ENCODE results near the gene ZNRF3. TPM values are rescaled to one million over a fixed set of nuclear protein-coding genes. Genes with fewer than 3 reads are reported as not detected.

Gene ZNRF3
- polyA plus RNA-seq, 1 of the 3 experiments (the other 2 are of a cell fraction), result 4.2 TPM

GRCh38 chr22:28942801-28943500 lies 59.6 kb downstream of the ZNRF3 start:
- peaks cover 4 to 5% of the 10 kb centered on the region in 2 experiments; a peak in 1 of 4 replicates for H3K4me1 ChIP-seq (ENCODE audit: control insufficient read depth in 1 of 2, insufficient read depth in 2 of 2, low read depth in 1 of 2, low read length in 1 of 2)
- peaks cover 9% of the 10 kb centered on the region; the same call in 1 of the 2 replicates for H3K79me2 ChIP-seq (ENCODE audit: insufficient read depth)
- H3K4me3 ChIP-seq (ENCODE audit: low read depth in 2 of 2, low read length in 1 of 2), result no peak overlapping the region
- ChIA-PET CTCF (interaction anchor here (1.2 to 2.7 kb wide), 3 partner anchors 88 to 113 kb away, joined by 3 to 12 read pairs (median 4); no protein-coding TSS in a partner anchor), POLR2A (no interaction called here)
- 71% methylated on average over 7 of the region's 7 CpGs for WGBS (ENCODE audit: low lambda C conversion rate)
- no peak overlapping the region for H2AFZ ChIP-seq (ENCODE audit: low read depth)
- TF ChIP-seq RFX5 (IDR thresholded peaks at IDR 0.05; ENCODE audit: low read length) (no peak), PBX3 (IDR thresholded peaks at IDR 0.05) (no peak), SIN3A (IDR thresholded peaks at IDR 0.05; ENCODE audit: borderline replicate concordance, low read depth, low read length) (no peak), TCF12 (IDR thresholded peaks at IDR 0.05) (no peak), RCOR1 (IDR thresholded peaks at IDR 0.05; ENCODE audit: low read length) (no peak), YY1 (IDR thresholded peaks at IDR 0.05; ENCODE audit: low read depth) (no peak), USF2 (IDR thresholded peaks at IDR 0.05; ENCODE audit: borderline replicate concordance, low read depth, low read length) (no peak)
- H3K27me3 ChIP-seq (ENCODE audit: insufficient read depth), result no peaks in the 10 kb centered on the region
- H4K20me1 ChIP-seq (ENCODE audit: insufficient read depth), result 0 out of 2 replicates have a peak, but pooled peaks cover 7% of the 10 kb centered on the region
- no peaks in the 10 kb centered on the region for H3K9me3 ChIP-seq
- no peak overlapping the region for H3K9ac ChIP-seq
- H3K9me2 ChIP-seq, result no peaks in the 10 kb centered on the region
- no peak overlapping the region for H3K27ac ChIP-seq (ENCODE audit: low read depth in 2 of 2, low read length in 1 of 2)
- no peak for DNase-seq
- H3K36me3 ChIP-seq (replicated peaks in 1 of 2; ENCODE audit: control insufficient read depth in 1 of 2, insufficient read depth in 2 of 2, low read length in 1 of 2), result no peaks in the 10 kb centered on the region
- no peak overlapping the region for H3K4me2 ChIP-seq
- H3F3A ChIP-seq (replicated peaks; ENCODE audit: insufficient read depth), result no peaks in the 10 kb centered on the region

GRCh38 chr22:28943501-28943879 lies 60.1 kb downstream of the ZNRF3 start:
- H3K27me3 ChIP-seq (ENCODE audit: insufficient read depth), result no peaks in the 10 kb centered on the region
- peaks cover 4 to 5% of the 10 kb centered on the region in 2 experiments; a peak in 1 of 4 replicates for H3K4me1 ChIP-seq (ENCODE audit: control insufficient read depth in 1 of 2, insufficient read depth in 2 of 2, low read depth in 1 of 2, low read length in 1 of 2)
- no peak overlapping the region for H3K9ac ChIP-seq
- DNase-seq, result no peak
- H3K4me2 ChIP-seq, result no peak overlapping the region
- no peak overlapping the region for H3K4me3 ChIP-seq (ENCODE audit: low read depth in 2 of 2, low read length in 1 of 2)
- no peaks in the 10 kb centered on the region for H3K36me3 ChIP-seq (replicated peaks in 1 of 2; ENCODE audit: control insufficient read depth in 1 of 2, insufficient read depth in 2 of 2, low read length in 1 of 2)
- H3K9me2 ChIP-seq, result no peaks in the 10 kb centered on the region
- peaks cover 11% of the 10 kb centered on the region; the same call in 1 of the 2 replicates for H3K79me2 ChIP-seq (ENCODE audit: insufficient read depth)
- ChIA-PET CTCF (interaction anchor here (1.2 to 2.7 kb wide), 3 partner anchors 88 to 114 kb away, joined by 3 to 12 read pairs (median 4); no protein-coding TSS in a partner anchor), POLR2A (no interaction called here)
- 0 out of 2 replicates have a peak, but pooled peaks cover 4% of the 10 kb centered on the region for H4K20me1 ChIP-seq (ENCODE audit: insufficient read depth)
- WGBS (ENCODE audit: low lambda C conversion rate), result 95% methylated on average over 2 of the region's 2 CpGs
- H3K27ac ChIP-seq (ENCODE audit: low read depth in 2 of 2, low read length in 1 of 2), result no peak overlapping the region
- TF ChIP-seq MXI1 (IDR thresholded peaks at IDR 0.05; ENCODE audit: low read depth, low read length) (no peak), POLR2AphosphoS5 (IDR thresholded peaks at IDR 0.05; ENCODE audit: low read depth, low read length) (no peak), SIN3A (IDR thresholded peaks at IDR 0.05; ENCODE audit: borderline replicate concordance, low read depth, low read length) (no peak), TEAD4 (IDR thresholded peaks at IDR 0.05; ENCODE audit: borderline replicate concordance, insufficient read depth) (no peak), PBX3 (IDR thresholded peaks at IDR 0.05) (no peak), MAX (IDR thresholded peaks at IDR 0.05; ENCODE audit: low read depth) (no peak)
- H3F3A ChIP-seq (replicated peaks; ENCODE audit: insufficient read depth), result no peaks in the 10 kb centered on the region
- no peaks in the 10 kb centered on the region for H3K9me3 ChIP-seq
- no peak overlapping the region for H2AFZ ChIP-seq (ENCODE audit: low read depth)

Measured in SK-N-SH (cell line).